GM12874 (cell line): ENCODE data around the gene RAD51B.

Source experiments
- TF ChIP-seq, protein P1 (sequence below): IDR thresholded peaks from 2 replicates; pipeline ENCODE4 v1.5.1; 2011; ENCODE audit warnings: low read depth, mild to moderate bottlenecking, control low read depth, low read length, moderate library complexity; ENCODE audit not compliant: insufficient read depth

The RAD51B gene

GRCh38 chr14:68566075-68566474 lies 746.5 kb downstream of the RAD51B start:
- TF ChIP-seq, protein P1, sequence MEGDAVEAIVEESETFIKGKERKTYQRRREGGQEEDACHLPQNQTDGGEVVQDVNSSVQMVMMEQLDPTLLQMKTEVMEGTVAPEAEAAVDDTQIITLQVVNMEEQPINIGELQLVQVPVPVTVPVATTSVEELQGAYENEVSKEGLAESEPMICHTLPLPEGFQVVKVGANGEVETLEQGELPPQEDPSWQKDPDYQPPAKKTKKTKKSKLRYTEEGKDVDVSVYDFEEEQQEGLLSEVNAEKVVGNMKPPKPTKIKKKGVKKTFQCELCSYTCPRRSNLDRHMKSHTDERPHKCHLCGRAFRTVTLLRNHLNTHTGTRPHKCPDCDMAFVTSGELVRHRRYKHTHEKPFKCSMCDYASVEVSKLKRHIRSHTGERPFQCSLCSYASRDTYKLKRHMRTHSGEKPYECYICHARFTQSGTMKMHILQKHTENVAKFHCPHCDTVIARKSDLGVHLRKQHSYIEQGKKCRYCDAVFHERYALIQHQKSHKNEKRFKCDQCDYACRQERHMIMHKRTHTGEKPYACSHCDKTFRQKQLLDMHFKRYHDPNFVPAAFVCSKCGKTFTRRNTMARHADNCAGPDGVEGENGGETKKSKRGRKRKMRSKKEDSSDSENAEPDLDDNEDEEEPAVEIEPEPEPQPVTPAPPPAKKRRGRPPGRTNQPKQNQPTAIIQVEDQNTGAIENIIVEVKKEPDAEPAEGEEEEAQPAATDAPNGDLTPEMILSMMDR, result no peak

- TF ChIP-seq, protein P1, result no peak
Measured at GRCh38 chr14:68568907-68569897, 749.6 kb downstream of the RAD51B start.

- TF ChIP-seq, protein P1, result no peak
Measured at GRCh38 chr14:68569970-68570409, 750.4 kb downstream of the RAD51B start.

- TF ChIP-seq, protein P1, result no peak
Measured at GRCh38 chr14:68571114-68571591, 751.6 kb downstream of the RAD51B start.

DNA sequence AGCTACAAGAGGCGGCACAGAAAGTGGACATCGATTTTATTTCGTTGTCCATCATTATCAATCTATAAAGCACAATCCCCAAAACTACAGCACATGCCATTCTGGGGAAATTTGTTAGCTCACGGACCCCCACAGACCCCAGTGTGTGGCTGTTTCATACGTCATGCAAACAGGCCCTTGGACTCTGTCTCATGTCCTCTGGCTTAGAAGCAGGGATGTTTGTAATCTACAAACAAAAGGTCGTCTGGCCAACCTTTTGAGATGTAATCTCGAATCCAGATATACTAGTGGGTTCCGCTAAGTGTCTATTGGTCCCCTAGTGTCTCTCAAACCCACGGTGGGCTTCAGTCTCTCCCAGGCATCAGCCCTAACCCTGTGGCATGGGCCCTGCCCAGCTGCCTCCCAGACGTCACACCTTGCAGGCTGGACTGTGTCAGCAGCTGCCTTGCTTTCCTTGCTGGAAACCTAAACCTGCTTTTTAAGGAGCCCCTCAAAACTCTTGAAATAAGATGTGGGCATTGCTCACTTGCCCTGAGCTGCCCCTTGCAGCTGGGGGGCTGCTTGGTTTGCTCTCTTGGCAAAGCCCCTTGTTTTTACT lies 752.4 kb downstream of the RAD51B start:
- TF ChIP-seq, protein P1, result no peak

GRCh38 chr14:68573126-68573525 lies 753.5 kb downstream of the RAD51B start:
- TF ChIP-seq, protein P1, result no peak

DNA sequence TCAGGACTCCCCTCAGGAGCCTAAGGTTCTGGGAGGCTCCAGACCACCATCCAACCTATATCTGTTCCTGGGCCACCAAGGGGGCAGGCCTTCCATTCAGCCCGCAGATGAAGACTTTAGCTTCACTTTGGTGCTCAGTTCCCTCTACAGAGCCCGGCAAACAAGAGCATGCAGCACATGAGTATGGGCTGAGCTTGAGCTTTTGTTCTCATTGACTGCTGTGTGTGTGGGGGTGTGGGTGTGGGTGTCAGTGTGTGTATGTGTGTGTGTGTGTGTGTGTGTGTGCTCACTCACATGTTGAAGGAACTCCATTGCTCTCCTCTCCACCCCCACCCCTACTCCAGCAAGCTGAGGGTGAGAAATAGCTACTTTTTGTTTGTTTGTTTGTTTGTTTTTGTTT lies 754.1 kb downstream of the RAD51B start:
- TF ChIP-seq, protein P1, result no peak
